ENCODE measurements around the gene HAVCR2. TPM values are rescaled to one million over a fixed set of nuclear protein-coding genes. Genes with fewer than 3 reads are reported as not detected.
"Not testable (repeated sequence)": the region's sequence is repeated elsewhere in the genome, so short reads cannot be mapped to it uniquely, and the experiment has no call there.

The HAVCR2 gene
- total RNA-seq, 1 experiment from 2014 or later = not detected

- in situ Hi-C loops (cut with HindIII; ENCODE audit: low pct_unique_long_range_greater_than_20kb, low sequenced_read_pairs) = no loop called here
- Histone ChIP-seq H3K27me3 (ENCODE audit: control insufficient read depth, insufficient read depth, low read length) (no peaks in the 10 kb centered on the region), H3K4me3 (ENCODE audit: low read depth in 2 of 2, low read length in 2 of 2) (peak overlapping the region; percentile 9 to 44; a peak in 3 of 4 replicates), H3K27ac (ENCODE audit: low read length) (no peak overlapping the region), H3K36me3 (ENCODE audit: control insufficient read depth, insufficient read depth, low read length) (no peaks in the 10 kb centered on the region), H3K4me1 (ENCODE audit: control insufficient read depth, insufficient read depth, low read length) (no peaks in the 10 kb centered on the region), H3K9me3 (ENCODE audit: control insufficient read depth, insufficient read depth, low read depth, low read length) (no peaks in the 10 kb centered on the region)
- TF ChIP-seq REST (IDR thresholded peaks at IDR 0.05; ENCODE audit: insufficient read depth in 1 of 2, low read depth in 2 of 2, low read length in 1 of 2) (no peak), TCF7L2 (IDR thresholded peaks at IDR 0.05; ENCODE audit: low read depth, low read length) (no peak), SIN3A (IDR thresholded peaks at IDR 0.05; ENCODE audit: borderline replicate concordance, insufficient read depth, low read depth, low read length) (no peak), POLR2AphosphoS5 (IDR thresholded peaks at IDR 0.05; ENCODE audit: low read depth, low read length) (no peak), CTCF (IDR thresholded peaks at IDR 0.05) (no peak)
- BruUV-seq (replicated peaks) = no TSS peak
- no peak for DNase-seq (ENCODE audit: low read depth, low spot score)
- intact Hi-C loops (cut with micrococcal nuclease; ENCODE audit: unreplicated experiment) = no loop called here
- ChIA-PET POLR2A (no interaction called here), CTCF (interaction anchor here (0.6 kb wide), 1 partner anchor 514 kb away, joined by 3 read pairs; no protein-coding TSS in a partner anchor)
- ATAC-seq = peak; percentile 56
Observed at GRCh38 chr5:157057459-157058370, 51.1 kb downstream of the HAVCR2 start.

GRCh38 chr5:157056848-157057247 lies 52.0 kb downstream of the HAVCR2 start:
- H3K4me1 ChIP-seq (ENCODE audit: control insufficient read depth, insufficient read depth, low read length); in situ Hi-C loops (cut with HindIII; ENCODE audit: low pct_unique_long_range_greater_than_20kb, low sequenced_read_pairs): not testable (repeated sequence)

More at GRCh38 chr5:157056848-157057247, 52.0 kb downstream of the HAVCR2 start:
- H3K36me3 ChIP-seq (ENCODE audit: control insufficient read depth, insufficient read depth, low read length); ATAC-seq; DNase-seq (ENCODE audit: low read depth, low spot score); H3K27me3 ChIP-seq (ENCODE audit: control insufficient read depth, insufficient read depth, low read length); POLR2A ChIA-PET; H3K4me3 ChIP-seq (ENCODE audit: low read depth in 2 of 2, low read length in 2 of 2); BruUV-seq (replicated peaks); intact Hi-C loops (cut with micrococcal nuclease; ENCODE audit: unreplicated experiment); H3K9me3 ChIP-seq (ENCODE audit: control insufficient read depth, insufficient read depth, low read depth, low read length); H3K27ac ChIP-seq (ENCODE audit: low read length); CTCF ChIA-PET: not testable (repeated sequence)

Measured in Panc1 (cell line).